Stimulated activated CD8-positive, alpha-beta memory T cell treated with anti-CD3 and anti-CD28 coated beads, Interleukin-7, amount 100 ng/mL, for 48 hours (primary cell): ENCODE data around the gene KLK12.
"Not testable (repeated sequence)": the region's sequence is repeated elsewhere in the genome, so short reads cannot be mapped to it uniquely, and the experiment has no call there.

Source experiments
- DNase-seq, 2 donors: peaks; one replicate each; pipeline ENCODE4 v3.0.0-alpha.2; 2020; ENCODE audit warnings: low read depth in 1 of 2; ENCODE audit errors: extremely low read depth in 1 of 2

Gene KLK12

DNA sequence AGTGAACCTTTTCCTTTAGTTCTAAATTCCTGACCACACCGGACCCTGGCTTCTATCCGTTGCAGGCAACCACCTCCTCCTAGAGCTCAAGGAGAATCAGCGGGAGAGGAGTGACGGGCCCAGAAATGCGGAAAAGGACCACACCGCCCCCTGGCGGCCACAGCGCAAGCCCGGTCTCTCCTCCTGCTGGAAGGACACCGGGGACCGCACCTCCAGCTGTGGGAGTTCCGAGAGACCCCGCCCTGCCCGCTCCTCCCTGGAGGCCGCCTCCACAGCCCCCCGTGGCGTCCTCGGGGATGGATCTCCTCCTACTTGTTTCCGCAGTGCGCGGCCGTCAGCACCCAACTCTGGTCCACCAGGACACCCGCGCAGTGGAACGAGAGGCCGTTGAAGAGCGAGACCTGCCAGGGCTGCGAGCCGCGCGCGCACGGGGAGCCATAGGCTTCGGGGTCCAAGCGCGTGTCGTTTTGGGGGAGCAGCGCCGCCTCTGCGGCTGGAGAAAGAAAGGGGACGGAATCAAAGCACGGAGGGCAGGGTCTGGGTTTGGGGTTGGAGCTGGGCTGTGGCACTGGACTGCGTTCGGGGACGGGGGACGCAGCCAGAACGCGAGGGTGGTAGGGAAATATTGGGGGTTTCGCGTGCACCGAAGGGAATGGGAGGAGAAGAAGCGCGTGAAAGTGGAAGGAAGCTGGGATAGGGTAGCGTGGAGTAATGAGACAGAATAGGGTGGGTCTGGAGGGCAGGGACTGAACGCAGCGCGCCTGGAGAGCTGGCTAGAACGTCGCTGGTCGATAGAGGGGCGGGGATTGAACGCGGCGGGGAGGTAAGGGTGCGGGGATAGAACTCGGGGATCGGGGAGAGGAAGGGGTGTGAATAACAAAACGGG, 17.8 kb downstream of the KLK12 start:
- DNase-seq: peak; percentile 19 to 36

- DNase-seq: no peak
These were observed 19.0 kb downstream of the KLK12 start for GRCh38 chr19:51015691-51016267.

- no peak for DNase-seq
These were observed 20.6 kb downstream of the KLK12 start for GRCh38 chr19:51014242-51014641.

DNA sequence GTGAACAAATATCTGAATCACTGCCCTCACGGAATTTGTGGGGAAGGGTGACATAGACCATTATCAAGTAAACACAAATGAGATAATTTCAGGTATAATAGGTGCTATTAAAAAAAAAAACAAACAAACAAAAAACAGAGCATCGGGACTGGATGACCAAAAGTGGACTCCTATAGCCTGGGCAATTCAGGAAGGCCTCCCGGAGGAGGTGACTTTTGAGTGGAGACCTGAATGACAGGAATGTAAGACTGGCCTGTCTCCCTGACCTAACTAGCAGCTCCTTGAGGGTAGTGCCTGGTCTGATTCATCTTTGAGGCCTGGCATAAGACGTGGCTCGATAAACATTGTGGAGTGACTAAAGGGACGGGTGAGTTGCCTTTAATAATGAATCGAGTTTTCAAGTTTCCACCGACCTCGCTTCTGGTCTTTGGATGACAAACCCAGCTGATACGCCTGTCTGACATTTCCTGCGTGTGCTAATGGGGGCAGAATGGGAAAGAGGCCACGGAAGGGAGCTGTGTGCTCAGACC, 22.1 kb downstream of the KLK12 start:
- DNase-seq: no peak

DNA sequence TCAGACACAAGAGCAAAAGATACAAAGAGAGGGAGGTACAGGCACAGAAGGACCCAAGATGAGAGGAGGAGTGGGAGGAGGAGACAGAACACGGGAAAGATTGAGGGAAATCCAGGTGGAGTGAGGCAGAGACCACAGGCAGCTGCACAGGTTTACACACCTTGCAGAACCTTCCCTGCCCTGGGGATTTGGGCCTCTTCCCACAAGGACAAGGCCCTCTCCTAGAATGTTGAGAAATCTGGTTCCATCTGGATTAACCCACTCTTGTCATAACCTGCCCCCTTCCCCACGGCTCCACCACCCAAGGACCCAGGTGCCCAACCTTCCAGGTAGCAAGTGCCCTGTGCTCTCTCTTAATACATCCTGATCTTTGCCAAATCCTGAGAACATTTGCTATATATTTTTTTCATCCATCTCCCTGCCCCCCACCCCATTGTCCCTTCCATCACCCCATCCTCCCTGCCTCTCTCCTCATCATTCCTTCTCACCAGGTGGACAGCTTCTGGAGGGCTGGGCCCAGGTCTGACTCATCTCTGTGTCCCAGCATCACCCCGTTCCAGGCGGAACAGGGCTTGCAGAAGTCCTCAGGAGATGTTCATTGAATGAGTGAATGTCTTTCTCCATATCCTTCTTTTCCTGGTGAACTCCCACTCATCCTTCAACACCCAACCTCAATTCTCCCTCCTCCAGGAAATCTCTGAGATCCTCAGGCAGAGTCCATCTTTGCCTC, 24.6 kb downstream of the KLK12 start:
- DNase-seq: no peak

- DNase-seq: no peak
These were observed 25.5 kb downstream of the KLK12 start for GRCh38 chr19:51009061-51009891.

GRCh38 chr19:51007488-51007887, 27.3 kb downstream of the KLK12 start:
- DNase-seq: no peak

DNA sequence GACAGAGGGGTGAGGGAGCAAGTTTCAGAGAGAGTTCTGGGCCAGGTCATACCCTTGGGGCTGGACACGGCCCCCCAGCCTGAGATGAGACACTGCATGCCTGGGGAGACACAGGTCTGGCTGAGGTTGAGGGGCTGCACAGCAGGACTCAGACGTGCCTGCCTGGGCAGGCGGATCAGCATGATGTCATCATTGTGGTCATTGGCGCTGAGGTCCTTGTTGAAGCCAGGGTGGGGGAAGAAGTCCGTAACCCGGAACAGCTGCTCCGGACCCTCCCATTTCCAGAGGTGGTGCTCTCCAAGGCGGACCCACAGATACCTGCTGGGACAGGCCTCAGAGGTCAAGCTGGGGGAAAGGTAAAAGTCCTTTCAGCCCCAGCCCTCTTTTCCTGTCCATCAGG, 28.4 kb downstream of the KLK12 start:
- DNase-seq: no peak

GRCh38 chr19:51005248-51005647, 29.6 kb downstream of the KLK12 start:
- no peak for DNase-seq

DNA sequence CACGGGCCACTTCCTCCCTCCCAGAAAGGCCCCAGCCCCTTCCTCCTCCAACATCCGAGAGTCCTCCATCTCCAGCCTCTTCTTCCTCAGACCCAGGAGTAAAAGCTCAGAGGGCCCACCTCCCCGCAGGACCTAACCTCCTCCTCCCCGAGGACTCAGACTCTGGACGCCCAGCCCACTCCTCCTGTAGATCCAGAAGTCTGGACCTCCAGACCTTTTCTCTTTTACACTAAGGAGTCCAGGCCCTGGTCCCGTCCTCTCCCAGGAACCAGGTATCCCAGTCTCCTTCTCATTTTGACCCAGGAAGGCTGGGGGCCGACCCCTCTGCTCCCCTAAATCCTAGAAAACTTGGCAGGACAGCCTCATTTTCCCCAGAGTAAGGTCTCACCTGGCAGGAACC, 31.5 kb downstream of the KLK12 start:
- DNase-seq: no peak

DNA sequence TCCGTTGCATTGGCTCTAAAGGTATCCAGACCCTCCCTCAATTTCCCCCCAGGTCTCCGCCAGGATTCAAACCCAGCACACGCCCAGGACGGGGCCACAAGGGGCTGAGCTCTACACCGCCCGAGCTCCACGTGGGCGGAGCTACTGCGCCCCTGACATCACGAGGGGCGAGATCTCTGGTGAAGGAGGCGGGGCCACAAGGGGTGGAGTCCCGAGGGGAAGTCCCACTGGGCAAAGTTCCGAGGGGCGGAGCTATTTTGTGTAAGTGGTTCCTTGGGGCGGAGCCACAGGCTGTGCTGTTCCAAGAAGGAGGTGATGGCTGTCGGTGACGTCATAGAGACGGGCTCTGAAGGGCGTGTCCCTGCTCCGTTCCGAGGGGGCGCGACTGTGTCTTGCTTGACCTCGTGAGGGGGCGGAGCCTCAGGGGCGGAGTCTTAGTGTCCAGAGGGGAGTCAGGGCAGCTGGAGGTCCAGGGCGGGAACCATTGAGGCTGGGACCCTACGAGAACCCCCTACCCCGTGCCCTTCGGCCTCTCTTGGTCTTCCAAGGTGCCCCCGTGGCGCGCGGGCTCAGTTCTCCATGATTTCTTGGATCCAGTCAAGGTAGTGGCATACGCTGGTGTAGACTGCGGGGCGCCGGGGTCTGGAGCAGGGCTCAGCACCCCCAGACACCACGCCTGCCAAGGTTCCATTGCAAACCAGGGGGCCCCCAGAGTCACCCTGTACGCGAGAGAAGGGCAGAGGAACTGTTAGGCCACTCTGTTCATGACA, 32.1 kb downstream of the KLK12 start:
- DNase-seq: peak; percentile 11 to 25

GRCh38 chr19:51002089-51002532, 32.7 kb downstream of the KLK12 start:
- no peak for DNase-seq

DNA sequence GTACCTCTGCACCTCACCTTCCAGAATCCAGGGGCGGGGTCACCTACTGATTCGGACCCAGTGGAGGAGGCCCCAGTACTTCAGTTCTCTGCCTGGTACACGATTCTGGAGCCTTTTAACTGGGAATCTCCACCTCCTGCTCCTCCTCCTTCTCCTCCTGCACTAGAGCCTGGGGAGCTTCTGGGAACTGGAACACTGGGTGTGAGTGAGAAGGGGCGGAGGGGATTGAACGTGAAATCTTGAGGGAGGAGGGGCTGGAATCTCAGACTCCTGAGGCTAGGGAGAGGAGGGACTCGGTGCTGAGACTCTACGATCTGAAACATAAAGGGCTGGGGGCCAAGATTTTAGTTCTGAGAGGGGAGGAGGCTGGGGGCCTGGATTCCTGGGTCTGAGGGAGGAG, 33.3 kb downstream of the KLK12 start, which contains the start of gene KLK8:
Gene KLK8, minus strand, starts transcription at position 90 of the 400 bp plus-strand sequence. CDS start 437 bp downstream, outside the sequence.
- DNase-seq: no peak

DNA sequence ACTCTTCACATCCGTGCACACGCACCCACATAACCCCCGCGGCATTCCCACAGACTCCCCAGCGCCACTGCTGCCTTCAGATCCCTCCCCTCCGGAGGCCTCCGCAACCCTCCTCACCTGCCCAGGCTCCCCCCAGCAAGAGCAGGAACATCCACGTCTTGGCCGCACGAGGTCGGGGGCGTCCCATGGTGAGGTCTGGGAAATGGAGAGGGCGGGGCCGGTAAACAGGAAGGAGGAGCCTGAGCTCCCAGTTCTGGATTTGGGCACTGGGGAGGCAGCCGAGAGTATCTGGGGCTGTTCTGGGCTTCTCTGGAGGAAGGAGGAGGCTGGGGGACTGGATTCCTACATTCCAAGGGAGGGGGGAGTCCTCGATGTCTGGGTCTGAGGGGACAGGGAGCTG, 33.8 kb downstream of the KLK12 start:
- no peak for DNase-seq

DNA sequence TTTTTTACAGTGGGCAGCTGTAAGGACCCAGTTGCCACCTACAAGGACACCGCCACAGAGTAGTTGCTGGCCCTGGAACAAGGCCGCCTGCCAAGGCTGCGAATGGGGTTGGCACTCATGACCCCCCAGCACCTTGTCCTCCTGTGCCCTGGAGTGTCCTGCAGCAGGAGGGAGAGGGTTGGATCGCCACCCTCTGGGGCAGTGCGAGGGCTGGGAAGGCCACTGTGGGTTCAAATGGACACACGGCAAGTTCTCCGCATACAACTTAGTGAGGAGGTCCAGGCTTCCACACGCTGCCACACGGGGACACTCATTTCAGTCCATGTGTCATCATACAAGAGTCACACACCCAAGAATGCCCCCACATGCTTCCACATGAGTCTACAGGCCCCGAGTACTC, 34.4 kb downstream of the KLK12 start:
- DNase-seq: no peak

GRCh38 chr19:50998686-50999085, 36.1 kb downstream of the KLK12 start:
- DNase-seq: no peak

DNA sequence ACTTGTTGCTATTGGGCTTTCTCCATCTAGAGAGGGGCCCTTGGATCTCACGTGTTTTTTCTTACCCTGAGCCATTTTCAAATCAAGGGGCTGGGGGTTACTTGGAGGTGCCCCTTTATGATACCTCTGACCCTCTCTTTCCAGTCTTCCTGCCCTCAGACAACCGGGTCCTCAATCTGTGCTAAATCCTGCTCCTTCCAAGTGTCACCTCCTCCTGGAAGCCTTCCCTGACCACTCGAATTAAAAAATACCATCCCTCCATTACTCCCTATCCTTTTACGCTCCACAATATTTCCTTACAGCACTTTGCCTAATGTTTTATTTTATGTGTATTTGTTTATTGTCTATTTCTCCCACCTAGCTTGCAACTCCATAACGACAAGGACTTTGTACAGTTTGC, 36.7 kb downstream of the KLK12 start:
- DNase-seq: no peak

GRCh38 chr19:50994129-50994528, 40.7 kb downstream of the KLK12 start:
- DNase-seq: no peak

GRCh38 chr19:50992666-50993035, 42.2 kb downstream of the KLK12 start:
- no peak for DNase-seq

DNA sequence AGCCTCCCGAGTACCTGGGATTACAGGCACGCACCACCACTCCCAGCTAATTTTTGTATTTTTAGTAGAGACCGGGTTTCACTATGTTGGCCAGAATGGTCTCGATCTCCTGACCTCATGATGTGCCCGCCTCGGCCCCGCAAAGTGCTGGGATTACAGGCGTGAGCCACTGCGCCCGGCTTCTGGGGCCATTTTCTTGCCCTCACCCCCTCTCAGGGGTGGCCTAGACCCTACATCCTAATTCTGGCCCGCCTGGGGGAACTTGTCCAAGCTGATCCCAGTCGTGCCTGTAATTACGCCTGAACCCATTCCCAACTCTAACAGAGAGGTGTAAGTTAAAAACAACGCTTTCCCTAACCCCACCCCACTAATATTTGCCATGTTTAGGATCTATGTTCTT, 50.4 kb downstream of the KLK12 start:
- DNase-seq: not testable (repeated sequence)
